ENCODE data around the gene SPCS1.
"Not testable (repeated sequence)": the region's sequence is repeated elsewhere in the genome, so short reads cannot be mapped to it uniquely, and the experiment has no call there.

The SPCS1 gene

GRCh38 chr3:52715714-52716305 lies 9.9 kb downstream of the SPCS1 start:
- TF ChIP-seq, protein P1, sequence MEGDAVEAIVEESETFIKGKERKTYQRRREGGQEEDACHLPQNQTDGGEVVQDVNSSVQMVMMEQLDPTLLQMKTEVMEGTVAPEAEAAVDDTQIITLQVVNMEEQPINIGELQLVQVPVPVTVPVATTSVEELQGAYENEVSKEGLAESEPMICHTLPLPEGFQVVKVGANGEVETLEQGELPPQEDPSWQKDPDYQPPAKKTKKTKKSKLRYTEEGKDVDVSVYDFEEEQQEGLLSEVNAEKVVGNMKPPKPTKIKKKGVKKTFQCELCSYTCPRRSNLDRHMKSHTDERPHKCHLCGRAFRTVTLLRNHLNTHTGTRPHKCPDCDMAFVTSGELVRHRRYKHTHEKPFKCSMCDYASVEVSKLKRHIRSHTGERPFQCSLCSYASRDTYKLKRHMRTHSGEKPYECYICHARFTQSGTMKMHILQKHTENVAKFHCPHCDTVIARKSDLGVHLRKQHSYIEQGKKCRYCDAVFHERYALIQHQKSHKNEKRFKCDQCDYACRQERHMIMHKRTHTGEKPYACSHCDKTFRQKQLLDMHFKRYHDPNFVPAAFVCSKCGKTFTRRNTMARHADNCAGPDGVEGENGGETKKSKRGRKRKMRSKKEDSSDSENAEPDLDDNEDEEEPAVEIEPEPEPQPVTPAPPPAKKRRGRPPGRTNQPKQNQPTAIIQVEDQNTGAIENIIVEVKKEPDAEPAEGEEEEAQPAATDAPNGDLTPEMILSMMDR (conservative IDR thresholded peaks at IDR 0.05; ENCODE audit: low read depth, low read length) = no peak
- no peak for DNase-seq (ENCODE audit: low read depth)
- H3K4me3 ChIP-seq (ENCODE audit: low read depth, low read length) = no peak overlapping the region

DNA sequence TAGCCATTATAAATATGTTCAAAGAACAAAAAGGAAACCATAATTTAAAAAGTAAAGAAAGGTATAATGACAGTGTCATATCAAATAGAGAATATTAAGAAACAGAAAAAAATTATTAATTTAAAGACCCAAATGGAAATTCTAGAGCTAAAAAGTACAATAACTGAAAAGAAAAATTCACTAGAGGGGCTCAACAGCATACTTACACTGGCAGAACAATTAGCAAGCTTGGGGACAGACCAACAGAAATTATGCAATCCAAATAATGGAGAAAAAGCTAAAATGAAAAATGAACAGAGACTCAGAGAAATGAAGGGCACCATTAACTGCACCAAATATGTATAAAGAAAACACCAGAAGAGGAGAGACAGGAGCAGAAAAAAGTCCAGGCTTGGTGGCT lies 13.7 kb downstream of the SPCS1 start:
- no peak for DNase-seq (ENCODE audit: low read depth)
- no peak overlapping the region for H3K4me3 ChIP-seq (ENCODE audit: low read depth, low read length)
- TF ChIP-seq, protein P1 (conservative IDR thresholded peaks at IDR 0.05; ENCODE audit: low read depth, low read length) = no peak

DNA sequence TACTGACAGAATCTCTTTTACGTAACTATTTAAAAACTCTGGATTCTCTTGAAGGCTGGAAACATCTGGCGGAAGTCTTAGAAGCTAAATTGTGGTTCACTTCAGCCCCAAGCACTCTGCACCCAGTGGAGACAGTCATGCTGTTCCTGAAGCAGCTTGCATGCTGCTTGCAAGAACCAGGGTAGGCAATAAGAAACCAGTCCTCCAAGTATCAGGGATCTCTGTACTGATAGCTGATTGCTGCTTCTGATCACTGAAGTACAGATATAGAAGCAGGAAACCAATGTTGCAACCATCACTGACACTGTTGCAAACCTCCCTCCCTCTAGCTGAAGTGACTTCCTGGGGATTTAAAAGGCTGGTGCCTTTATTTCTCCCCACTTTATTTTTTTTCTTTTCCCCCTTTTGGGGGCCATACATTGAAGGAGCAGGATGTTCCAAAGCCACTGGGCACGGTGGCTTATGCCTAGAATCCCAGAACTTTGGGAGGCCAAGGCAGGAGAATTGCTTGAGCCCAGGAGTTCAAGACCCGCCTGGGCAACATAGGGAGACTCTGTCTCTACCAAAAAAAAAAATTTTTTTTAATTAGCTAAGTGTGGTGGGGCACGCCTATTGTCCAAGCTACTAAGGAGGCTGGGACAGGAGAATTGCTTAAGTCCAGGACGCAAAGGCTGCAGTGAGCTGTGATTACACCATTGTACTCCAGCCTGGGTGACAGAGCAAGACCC lies 15.3 kb downstream of the SPCS1 start:
- TF ChIP-seq, protein P1 (conservative IDR thresholded peaks at IDR 0.05; ENCODE audit: low read depth, low read length) = no peak
- DNase-seq (ENCODE audit: low read depth) = peak; percentile 2
- no peak overlapping the region for H3K4me3 ChIP-seq (ENCODE audit: low read depth, low read length)

DNA sequence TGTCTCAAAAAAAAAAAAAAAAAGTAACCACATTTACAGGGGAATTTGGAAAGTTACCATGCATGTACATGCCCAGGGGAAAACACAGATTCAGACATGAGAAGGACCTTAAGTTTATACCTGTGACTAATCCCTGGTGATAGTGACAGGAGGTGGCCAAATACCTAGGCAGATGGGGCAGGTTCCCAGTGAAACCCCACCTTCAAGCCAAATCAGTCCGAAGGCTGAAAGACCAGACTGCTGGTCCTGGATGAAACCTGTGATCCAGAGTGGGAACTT lies 15.8 kb downstream of the SPCS1 start:
- TF ChIP-seq, protein P1 (conservative IDR thresholded peaks at IDR 0.05; ENCODE audit: low read depth, low read length) = no peak
- no peak for DNase-seq (ENCODE audit: low read depth)
- H3K4me3 ChIP-seq (ENCODE audit: low read depth, low read length) = no peak overlapping the region

- no peak overlapping the region for H3K4me3 ChIP-seq (ENCODE audit: low read depth, low read length)
- no peak for DNase-seq (ENCODE audit: low read depth)
- TF ChIP-seq, protein P1 (conservative IDR thresholded peaks at IDR 0.05; ENCODE audit: low read depth, low read length) = no peak
These were observed 16.6 kb downstream of the SPCS1 start for GRCh38 chr3:52722491-52722890.

- no peak for DNase-seq (ENCODE audit: low read depth)
- TF ChIP-seq, protein P1 (conservative IDR thresholded peaks at IDR 0.05; ENCODE audit: low read depth, low read length) = no peak
- no peak overlapping the region for H3K4me3 ChIP-seq (ENCODE audit: low read depth, low read length)
These were observed 18.0 kb downstream of the SPCS1 start for GRCh38 chr3:52723935-52724334.

- TF ChIP-seq, protein P1 (conservative IDR thresholded peaks at IDR 0.05; ENCODE audit: low read depth, low read length) = no peak
- no peak overlapping the region for H3K4me3 ChIP-seq (ENCODE audit: low read depth, low read length)
- no peak for DNase-seq (ENCODE audit: low read depth)
These were observed 18.6 kb downstream of the SPCS1 start for GRCh38 chr3:52724511-52724910.

DNA sequence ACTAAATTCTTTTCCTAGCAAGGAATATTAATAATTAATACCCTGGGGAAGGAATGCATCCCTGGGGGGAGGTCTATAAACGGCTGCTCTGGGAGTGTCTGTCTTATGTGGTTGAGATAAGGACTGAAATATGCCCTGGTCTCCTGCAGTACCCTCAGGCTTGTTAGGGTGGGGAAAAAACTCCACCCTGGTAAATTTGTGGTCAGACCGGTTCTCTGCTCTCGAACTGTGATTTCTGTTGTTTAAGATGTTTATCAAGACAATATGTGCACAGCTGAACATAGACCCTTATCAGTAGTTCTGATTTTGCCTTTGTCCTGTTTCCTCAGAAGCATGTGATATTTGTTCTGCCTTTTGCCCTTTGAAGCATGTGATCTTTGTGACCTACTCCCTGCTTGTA lies 22.8 kb downstream of the SPCS1 start:
- not testable (repeated sequence) for DNase-seq (ENCODE audit: low read depth)

More for the DNA sequence above, 22.8 kb downstream of the SPCS1 start:
- not testable (repeated sequence) for H3K4me3 ChIP-seq (ENCODE audit: low read depth, low read length)

Data from choroid plexus epithelial cell (primary cell).